NCI-H1694 (cell line): ENCODE data around the gene CYP1A2.

ENCODE experiments used
- DNase-seq: peaks from one replicate; lab custom pipeline; 2025; lab: John Stamatoyannopoulos, UW

The CYP1A2 gene

DNA sequence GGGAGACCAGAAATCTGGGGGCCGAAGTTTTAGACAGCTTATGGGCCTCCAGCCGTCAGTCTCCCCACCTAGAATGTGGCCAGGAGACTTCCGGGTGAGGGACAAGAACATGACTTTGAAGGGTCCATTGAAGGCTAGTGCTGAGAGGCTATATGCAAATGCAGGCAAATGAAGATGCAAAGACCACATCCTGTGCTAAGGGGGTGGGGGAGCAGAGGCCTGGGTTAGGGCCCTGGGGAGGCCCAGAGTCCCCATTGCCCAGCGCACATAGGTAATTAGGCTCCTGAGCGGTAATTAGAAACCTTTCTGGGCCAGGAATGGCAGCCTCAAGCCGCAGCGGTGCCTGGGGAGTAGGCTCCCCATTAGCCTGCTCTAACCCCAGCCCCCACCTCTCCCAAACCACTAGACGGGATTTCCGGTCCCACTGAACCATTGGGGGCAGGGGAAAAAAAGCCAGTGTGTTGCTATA lies 40.1 kb downstream of the CYP1A2 start:
- DNase-seq, result no peak

DNA sequence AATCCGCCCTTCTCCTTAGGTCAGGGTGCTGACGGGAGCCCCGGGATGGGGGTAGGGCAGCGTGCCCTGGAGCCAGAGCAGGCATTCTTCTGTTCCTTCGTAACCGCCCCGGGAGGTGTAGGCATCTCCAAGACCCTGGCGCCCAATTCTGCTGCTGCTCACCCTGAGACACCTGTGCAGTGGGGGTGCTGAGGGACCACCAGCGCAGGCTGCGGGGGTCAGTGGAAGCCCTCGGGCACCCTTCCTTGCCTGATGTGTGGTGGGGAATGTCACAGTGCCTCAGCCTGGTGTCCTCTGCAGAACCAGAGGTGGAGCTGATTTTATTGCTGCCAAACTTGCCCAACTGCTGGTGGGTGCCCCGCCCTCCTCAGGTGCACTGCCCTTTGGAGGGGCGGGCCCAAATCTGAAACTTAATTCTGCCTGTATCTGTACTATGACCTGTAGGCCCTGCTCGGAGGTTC lies 40.6 kb downstream of the CYP1A2 start:
- no peak for DNase-seq

DNA sequence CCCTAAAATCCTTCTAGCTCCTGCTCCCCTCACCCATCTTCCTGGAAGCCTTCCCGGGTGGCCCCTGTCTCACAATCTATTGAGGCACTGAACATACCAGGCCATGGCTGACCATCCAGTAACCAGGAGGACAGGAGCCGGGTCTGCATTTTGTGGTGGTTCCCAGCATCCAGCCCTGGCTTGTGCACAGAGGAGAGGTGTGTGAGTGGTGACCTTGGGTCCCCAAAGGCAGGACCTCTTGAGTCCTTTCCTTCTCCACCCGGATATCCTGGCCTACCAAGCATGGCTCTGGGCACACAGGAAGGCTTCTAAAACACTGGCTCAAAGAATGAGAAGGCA lies 41.1 kb downstream of the CYP1A2 start:
- no peak for DNase-seq

DNA sequence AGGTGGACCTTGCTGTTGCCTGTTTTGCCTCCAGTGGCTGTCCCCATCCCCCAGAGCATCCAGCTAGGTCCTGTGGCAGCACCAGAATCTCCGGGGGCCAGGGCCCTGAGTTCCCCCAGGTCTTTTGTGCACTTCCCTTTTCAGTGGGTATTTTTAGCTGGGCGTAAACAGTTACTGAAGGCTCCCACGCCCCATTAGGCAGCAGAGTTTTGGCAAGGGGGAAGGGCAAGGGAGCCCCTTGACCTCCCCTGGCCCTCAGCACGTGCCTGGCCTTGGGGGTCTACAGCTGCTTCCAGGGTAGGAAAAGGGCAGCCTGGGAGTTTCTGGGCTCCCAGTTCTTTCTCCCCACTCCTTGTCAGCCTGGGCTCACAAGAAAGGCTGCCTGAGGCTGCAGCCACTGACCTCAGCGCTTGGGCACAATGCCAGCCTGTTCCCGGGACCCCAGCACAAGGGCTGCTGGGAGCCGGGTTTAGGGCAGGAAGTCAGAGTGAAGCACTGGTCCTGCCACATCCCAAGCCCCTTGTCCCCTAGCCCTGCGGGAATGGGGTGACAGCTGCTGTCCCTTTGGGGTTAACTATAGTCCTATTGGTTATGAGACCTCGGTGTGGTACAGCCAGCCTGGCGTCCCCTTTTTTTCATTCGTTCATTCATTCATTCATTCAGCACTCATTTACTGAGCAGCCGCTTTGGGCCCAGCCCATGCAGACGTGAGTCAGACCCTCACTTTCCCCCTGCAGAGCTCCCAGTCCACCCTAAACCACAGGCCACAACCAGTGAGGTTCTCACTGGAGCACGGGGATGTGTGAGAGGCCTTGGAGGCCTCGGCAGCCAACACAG lies 41.7 kb downstream of the CYP1A2 start:
- no peak for DNase-seq

DNA sequence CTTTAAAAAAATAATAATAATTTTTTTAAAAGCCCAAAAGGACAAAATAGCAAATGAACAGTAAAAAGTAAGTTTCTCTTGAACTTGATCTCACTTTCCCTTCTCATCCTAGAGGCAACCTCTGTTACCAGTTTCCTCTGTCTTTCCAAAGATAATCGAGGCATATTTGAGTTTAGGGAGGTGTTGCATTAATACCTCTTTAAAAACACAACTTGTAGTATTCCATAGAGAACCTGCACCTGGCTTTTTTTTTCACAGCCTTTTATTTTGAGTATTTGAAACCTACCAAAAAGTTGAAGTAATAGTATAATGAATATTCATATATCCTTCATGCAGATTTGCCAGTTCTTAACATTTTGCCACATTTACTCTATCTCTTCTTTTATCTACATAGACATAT lies 42.4 kb downstream of the CYP1A2 start:
- no peak for DNase-seq

DNA sequence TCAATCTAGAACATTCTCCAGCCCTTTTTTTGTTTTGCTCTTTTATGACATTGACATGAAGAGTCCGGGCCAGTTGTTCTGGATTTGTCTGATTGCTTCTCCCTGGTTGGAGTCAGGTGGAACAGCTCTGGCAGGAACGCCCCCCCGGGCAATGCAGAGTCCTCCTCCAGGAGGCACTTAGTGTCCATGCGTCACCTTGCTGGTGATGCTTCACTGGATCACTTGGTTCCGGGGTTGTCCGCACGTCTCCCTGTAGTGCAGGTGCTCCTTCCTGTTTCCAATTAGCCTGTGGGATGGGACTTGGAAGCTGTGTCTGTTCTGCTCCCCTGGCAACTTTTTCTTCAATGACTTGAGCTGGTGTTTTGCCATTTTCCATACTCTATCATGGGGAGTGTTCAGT lies 43.0 kb downstream of the CYP1A2 start:
- DNase-seq, result no peak

DNA sequence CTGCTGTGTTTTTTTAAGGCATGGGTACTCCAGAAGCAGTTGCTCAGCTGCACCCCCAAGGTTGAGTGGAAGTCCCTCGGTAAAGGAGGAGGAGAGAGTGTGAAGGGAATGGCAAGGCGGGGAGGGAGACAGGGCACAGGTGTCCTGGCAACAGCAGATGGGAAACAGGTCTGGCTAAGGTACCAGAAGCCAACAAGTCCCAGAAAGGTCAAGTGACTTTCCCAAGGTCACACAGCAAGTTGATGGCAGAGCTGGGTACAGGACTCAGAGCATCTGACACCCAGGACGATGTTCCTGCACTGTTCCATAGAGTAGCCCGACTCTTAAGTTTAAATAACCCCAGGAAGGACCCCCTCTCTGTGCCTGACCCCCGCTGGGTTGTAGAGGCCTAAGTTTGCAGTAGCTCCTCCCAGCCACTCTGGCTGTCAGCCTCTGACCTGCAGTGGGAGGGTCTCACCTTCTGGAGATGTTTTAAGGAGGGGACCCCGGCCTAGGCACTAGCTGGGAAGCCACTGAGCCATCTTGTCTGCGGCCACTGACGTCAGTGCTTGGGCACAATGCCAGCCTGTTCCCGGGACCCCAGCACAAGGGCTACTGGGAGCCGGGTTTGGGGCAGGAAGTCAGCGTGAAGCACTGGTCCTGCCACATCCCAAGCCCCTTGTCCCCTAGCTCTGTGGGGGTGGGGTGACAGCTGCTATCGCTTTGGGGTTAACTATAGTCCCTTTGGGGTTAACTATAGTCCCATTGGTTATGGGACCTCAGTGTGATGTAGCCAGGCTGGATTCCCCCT lies 43.8 kb downstream of the CYP1A2 start:
- no peak for DNase-seq

DNA sequence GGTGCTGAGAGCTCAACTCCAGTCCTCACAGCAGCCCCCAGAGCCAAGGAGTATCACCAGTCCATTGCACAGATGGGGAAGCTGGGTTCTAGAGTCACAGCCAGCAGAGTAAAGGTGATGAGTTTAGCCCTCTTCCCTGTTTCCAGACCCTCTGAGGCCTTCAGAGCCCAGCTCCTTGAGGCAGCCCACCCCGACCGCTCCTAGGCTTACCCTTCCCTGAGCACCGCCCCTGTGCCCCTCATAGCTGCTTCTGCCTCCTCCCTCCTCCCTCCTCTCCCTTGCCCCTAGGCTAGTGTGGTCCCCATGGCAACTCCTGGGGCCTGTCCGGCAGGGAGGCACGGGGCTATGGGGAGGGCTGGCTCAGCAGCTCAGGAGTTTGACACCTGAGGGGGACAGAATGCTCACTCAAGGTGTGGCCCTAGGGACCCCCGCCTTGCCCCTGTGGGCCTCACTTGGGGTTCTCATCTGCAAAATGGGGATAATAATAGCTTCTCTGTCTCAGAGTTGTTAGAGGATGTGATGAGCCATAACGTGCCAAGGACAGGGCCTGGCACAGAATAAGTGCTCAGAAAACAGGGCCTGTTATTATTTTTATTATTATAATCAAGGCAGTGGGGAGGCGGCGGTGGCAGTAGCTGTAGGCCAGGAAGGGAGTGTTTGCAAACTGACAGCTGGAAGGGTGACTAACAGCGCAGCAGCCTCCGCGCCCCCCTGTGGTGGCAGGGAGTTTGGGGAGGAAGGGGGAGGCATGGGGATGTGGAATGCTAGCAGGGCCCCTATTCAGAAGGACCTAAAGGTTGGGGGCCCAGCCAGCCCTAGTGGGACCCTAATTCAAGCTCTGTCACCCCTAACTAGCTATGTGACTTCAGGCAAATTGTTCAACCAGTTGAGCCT lies 44.7 kb downstream of the CYP1A2 start:
- no peak for DNase-seq

DNA sequence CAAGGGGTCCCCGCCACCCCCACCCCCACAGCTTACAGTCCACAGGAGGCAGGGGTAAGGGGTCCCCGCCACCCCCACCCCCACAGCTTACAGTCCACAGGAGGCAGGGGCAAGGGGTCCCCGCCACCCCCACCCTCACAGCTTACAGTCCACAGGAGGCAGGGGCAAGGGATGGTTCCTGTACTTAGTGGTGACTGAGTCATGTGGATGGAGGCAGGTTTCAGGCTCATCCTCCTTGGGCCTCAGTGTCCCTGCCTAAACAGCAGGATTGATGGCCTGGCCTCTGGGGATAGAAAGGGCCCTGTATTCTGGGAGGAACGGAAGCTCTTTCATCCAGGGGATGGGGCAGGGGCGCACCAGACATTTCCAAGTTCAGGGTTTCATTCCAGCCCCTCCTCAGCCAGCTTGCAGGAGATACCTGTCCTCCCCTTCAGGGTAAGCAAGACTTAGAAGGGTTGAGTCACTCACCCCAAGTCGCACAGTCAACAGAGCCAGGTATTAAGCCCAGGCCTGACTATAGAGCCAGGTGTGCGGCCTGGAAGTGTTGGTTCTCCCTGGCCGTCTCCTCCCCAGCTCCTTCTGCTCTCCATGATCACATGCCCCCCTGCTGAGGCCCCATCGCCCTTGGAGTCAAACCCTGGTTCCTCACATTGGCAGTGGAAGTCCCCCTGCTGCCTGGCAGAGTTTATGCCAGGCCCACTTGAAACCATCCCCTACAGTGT lies 45.8 kb downstream of the CYP1A2 start:
- DNase-seq, result no peak

DNA sequence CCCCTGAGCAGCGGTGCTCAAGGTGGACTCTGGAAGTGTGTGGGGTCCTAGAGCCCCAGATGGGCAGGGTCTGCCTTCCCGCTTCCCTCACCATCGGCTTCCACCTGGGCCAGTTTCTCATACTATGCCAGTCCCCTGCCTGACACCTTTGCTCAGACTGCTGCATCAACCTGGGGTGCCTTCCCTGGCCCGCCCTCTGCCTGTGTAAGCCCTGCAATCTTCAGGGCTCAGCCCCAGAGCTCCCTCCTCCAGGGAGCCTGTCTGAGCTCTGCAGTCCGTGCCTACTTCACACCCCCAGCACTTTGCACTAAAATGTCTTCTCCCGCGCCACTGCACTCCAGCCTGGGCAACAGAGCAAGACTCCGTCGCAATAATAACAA lies 46.3 kb downstream of the CYP1A2 start:
- DNase-seq, result no peak

DNA sequence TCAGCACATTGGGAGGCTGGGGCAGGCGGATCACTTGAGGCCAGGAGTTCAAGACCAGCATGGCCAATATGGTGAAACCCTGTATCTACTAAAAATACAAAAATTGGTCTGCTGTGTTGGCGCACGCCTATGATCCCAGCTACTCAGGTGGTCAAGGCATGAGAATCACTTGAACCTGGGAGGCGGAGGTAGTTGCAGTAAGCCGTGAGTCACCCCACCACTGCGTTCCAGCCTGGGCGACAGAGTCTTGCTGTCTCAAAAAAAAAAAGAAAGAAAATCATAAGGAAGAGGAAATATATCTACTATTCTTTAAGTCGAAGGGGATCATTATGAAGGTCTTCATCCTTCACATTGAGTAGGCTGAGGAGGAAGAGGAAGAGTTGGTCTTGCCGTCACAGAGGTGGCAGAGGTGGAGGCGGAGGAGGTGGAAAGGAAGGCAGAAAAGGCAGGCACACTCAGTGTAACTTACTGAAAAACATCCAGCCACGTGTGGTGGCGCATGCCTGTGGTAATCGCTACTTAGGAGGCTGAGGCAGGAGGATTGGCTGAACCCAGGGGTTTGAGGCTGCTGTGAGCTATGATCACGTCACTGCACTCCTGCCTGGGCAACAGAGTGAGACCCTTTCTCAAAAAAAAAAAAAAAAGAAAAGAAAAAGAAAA lies 47.5 kb downstream of the CYP1A2 start:
- DNase-seq, result no peak

DNA sequence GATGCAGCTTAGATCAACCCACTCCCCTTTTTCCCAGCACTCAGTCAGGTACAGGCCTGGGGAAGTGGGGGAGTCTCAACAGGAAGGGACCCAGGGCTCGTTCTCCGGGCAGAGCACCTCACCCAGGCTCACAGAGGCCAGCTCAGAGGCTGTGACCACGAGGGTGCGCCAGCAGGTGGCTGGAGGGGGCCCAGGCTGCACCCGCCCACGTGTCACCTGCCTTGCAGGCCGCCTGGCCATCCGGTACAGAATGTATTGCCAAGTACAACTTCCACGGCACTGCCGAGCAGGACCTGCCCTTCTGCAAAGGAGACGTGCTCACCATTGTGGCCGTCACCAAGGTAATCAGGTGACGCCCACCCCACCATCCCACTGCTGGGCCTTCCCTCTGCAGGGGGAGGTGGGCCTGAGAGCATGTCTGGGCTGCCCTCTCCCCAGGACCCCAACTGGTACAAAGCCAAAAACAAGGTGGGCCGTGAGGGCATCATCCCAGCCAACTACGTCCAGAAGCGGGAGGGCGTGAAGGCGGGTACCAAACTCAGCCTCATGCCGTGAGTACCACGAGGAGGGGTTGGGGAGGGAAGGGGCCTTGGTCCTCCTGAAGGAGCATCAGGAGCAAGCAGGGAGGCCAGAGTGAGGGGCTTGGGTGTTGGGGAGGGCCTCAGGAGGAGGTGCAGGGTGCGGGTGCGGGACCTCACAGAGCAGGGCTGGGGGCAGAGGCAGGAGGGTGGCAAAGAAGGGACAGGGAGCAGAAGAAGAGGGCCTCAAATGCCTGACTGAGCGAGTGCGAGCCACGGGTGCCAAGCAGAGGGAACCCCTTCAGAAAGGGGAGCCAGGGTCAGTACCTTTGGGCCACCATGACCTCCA lies 50.0 kb downstream of the CYP1A2 start:
- DNase-seq, result no peak

DNA sequence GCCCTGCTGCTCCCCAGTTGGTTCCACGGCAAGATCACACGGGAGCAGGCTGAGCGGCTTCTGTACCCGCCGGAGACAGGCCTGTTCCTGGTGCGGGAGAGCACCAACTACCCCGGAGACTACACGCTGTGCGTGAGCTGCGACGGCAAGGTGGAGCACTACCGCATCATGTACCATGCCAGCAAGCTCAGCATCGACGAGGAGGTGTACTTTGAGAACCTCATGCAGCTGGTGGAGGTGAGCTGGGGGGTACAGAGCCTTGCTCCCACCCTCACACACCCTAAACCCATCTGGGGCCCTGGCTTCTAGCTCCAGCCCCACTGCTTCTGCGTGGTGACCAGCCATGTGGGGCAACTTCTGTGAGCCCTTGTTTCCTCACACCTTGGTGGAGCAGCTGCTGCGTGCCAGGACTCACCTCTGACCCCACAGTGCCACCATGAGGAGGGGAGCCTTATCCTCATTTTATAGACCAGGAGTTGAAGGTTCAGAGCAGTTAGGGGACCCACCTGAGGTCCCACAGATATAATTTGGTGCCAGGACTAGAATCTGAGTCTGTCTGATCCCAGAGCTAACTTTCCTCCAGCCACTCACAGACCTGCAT lies 50.7 kb downstream of the CYP1A2 start:
- DNase-seq, result no peak

DNA sequence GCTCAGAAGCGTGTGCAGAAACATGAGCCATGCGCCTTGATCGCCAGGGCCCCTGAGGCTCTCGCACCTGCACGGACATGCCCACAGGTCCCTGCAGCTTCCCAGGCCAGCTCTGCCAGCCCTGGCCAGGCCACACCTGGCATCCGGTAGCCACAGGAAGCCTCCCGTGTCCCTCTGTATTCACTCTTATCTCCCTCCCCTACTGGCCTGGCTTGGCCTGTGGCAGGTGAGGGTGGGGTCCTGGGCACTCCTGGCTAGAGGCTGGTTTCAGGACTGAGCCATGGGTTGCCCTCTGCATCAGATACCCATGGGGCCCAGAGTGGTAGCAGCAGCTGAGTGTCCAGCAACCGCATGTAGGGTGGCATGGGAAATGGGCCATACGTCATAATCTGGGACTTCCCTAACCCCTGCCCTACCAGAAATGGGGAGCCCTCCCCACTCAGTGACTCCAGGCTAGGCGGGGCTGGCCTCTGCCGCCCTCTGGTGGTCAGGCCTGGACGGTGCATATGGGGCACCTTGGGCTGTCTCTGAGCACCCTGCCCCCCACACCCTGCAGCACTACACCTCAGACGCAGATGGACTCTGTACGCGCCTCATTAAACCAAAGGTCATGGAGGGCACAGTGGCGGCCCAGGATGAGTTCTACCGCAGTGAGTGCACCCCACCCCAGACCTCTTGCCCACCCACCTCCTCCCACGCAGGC lies 51.4 kb downstream of the CYP1A2 start:
- peak; percentile 35 for DNase-seq

DNA sequence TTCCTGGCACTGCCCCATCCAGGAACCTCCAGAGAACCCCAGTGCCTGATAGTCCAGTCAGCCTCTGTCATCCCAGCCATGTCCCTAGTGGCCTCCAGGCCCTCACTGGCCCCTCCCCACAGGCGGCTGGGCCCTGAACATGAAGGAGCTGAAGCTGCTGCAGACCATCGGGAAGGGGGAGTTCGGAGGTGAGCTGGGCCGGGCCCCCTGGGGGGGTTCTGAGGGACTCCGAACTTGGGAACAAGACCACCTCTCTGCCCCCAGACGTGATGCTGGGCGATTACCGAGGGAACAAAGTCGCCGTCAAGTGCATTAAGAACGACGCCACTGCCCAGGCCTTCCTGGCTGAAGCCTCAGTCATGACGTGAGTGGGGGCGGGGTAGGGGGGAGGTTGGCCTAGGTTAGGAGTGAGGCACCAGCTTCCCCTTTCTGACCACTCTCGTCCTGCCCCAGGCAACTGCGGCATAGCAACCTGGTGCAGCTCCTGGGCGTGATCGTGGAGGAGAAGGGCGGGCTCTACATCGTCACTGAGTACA lies 52.0 kb downstream of the CYP1A2 start:
- DNase-seq, result no peak

DNA sequence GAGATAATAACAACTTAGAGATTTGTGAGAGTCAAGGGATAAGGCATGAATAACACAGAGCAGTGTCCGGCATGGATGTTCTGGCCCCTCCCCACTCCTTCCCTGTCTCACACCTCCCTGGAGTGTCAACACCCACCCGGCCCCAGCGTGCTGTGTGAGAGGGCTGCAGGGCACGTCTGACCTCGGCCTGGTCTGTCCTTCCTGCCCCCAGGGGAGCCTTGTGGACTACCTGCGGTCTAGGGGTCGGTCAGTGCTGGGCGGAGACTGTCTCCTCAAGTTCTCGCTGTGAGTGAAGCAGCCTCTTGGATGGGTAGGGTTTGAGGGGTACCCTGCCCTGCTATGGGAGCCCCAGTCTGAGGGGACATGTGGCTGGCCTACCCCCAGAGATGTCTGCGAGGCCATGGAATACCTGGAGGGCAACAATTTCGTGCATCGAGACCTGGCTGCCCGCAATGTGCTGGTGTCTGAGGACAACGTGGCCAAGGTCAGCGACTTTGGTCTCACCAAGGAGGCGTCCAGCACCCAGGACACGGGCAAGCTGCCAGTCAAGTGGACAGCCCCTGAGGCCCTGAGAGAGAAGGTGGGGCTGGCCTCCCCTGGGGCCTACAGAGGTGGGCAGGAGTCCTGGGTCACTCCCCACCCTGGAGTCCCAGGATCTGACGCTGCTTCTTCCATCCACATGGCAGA lies 52.8 kb downstream of the CYP1A2 start:
- no peak for DNase-seq

DNA sequence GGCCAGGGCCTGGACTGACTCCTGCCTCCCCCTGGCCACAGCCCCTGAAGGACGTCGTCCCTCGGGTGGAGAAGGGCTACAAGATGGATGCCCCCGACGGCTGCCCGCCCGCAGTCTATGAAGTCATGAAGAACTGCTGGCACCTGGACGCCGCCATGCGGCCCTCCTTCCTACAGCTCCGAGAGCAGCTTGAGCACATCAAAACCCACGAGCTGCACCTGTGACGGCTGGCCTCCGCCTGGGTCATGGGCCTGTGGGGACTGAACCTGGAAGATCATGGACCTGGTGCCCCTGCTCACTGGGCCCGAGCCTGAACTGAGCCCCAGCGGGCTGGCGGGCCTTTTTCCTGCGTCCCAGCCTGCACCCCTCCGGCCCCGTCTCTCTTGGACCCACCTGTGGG lies 53.6 kb downstream of the CYP1A2 start:
- no peak for DNase-seq

DNA sequence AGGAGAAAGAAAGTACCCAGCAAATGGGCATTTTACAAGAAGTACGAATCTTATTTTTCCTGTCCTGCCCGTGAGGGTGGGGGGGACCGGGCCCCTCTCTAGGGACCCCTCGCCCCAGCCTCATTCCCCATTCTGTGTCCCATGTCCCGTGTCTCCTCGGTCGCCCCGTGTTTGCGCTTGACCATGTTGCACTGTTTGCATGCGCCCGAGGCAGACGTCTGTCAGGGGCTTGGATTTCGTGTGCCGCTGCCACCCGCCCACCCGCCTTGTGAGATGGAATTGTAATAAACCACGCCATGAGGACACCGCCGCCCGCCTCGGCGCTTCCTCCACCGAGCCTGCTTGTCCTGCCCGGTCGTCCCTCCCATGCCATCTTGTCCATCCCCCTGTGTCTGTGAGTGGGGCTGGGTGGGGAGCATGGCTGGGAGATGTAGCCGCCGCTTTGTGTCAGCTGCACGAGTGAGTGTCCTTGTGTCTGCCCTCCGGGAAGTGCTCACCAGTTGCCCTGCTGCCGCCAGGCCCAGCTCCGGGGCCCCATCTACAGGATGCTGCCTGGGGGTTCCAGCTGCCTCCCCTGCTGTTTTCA lies 54.3 kb downstream of the CYP1A2 start:
- no peak for DNase-seq
